Heart left ventricle (tissue), 13 donors: ENCODE data around the gene PON1.

Experiments used
- POLR2A ChIP-seq, 2 donors: fragments of 450-650 bp; IDR thresholded peaks; one replicate each; pipeline ENCODE4 v1.6.1; 2017; ENCODE audit warnings: antibody characterized with exemption in 2 of 2, mild to moderate bottlenecking in 2 of 2, moderate library complexity in 2 of 2
- TF ChIP-seq, protein P1 (sequence below), 12 donors: fragments of 200-600 bp; sonication (generic) in 4 of 12; IDR thresholded peaks; one replicate each; pipeline versions ENCODE4 v1.5.0 to v1.8.0; 2018 to 2022; ENCODE audit warnings: antibody characterized with exemption in 12 of 12, mild to moderate bottlenecking in 5 of 12
- donor health status: ischemic (EF 13 %, LVEDD 7.1; RV severe dilation, severe dysfunction).
- donor health status: DM: no; HTN: yes; CAD: no.
- donor health status: DM: no; HTN: no; CAD: no.
- donor health status: ischemic (EF 25% LVEDD 6.9; RV normal size, moderate dysfunction).
- donor health status: ischemic (EF 25% LVEDD 5.7; RV mildly dilated, moderate dysfunction).
- donor health status: ischemic (EF 35%, LVEDD 5.7; RV mildly dilated, moderate dysfunction).
- donor health status: nonischemic (EF 11% LVEDD 7.7; RV severe dilation, severe dysfunction).
- donor health status: DM: yes; HTN: yes; CAD: no.
- donor health status: PGD.
- donor health status: ischemic (EF 29% LVEDD 5.4; RV normal size, mild dysfunction).
- donor health status: nonischemic (EF 23%, LVEDD 6.1; RV moderate dilation, normal function).

GRCh38 chr7:95265634-95266033 lies 58.7 kb downstream of the PON1 start:
- TF ChIP-seq, protein P1, sequence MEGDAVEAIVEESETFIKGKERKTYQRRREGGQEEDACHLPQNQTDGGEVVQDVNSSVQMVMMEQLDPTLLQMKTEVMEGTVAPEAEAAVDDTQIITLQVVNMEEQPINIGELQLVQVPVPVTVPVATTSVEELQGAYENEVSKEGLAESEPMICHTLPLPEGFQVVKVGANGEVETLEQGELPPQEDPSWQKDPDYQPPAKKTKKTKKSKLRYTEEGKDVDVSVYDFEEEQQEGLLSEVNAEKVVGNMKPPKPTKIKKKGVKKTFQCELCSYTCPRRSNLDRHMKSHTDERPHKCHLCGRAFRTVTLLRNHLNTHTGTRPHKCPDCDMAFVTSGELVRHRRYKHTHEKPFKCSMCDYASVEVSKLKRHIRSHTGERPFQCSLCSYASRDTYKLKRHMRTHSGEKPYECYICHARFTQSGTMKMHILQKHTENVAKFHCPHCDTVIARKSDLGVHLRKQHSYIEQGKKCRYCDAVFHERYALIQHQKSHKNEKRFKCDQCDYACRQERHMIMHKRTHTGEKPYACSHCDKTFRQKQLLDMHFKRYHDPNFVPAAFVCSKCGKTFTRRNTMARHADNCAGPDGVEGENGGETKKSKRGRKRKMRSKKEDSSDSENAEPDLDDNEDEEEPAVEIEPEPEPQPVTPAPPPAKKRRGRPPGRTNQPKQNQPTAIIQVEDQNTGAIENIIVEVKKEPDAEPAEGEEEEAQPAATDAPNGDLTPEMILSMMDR (IDR thresholded peaks at IDR 0.05) = no peak
- TF ChIP-seq POLR2A (IDR thresholded peaks at IDR 0.05) = no peak
